Activated naive CD8-positive, alpha-beta T cell treated with anti-CD3 and anti-CD28 coated beads, Interleukin-2, amount 50 U/mL, for 24 hours (primary cell): ENCODE results near the gene ST6GALNAC5.

Experiments used
- ATAC-seq: fragments of 150-1000 bp; cut with Tn5 transposase; one replicate; pipeline ENCODE4 v1.10.0; 2021
- DNase-seq: peaks from one replicate; pipeline ENCODE4 v3.0.0; 2021
- H3K27ac Mint-ChIP-seq: one replicate; pipeline ENCODE4 v1.8.0; 2021; ENCODE audit warnings: mild to moderate bottlenecking, mixed read lengths
- H3K27me3 Mint-ChIP-seq: one replicate; pipeline ENCODE4 v1.8.0; 2021; ENCODE audit warnings: mixed read lengths
- H3K36me3 Mint-ChIP-seq: one replicate; pipeline ENCODE4 v1.8.0; 2021; ENCODE audit warnings: low read depth, mixed read lengths
- H3K4me1 Mint-ChIP-seq: one replicate; pipeline ENCODE4 v1.8.0; 2021; ENCODE audit warnings: mixed read lengths
- H3K4me3 Mint-ChIP-seq: one replicate; pipeline ENCODE4 v1.8.0; 2021; ENCODE audit warnings: mild to moderate bottlenecking, moderate library complexity, mixed read lengths
- H3K9me3 Mint-ChIP-seq: one replicate; pipeline ENCODE4 v1.8.0; 2021; ENCODE audit warnings: mixed read lengths

The ST6GALNAC5 gene

DNA sequence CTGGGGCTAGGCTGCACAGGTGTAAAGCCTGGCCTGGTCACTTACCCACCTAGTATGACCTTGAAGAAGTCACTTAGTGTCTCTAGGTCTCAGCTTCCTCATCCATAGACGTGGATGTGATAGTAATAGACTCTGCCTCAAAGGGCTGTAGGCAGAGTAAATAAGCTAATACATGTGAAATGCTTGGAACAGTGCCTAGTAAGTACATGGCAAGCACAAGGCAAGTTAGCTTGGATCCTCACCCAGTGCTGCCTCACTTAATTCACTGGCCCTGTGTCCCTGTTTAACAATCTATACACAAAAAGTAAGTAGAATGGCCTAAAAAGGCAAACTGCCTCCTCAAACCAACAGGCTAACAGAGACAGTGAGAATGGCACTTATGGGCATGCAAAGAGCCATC, 184.1 kb downstream of the ST6GALNAC5 start:
- peaks cover 19% of the 10 kb centered on the region for H3K4me1 Mint-ChIP-seq
- no peak overlapping the region for H3K4me3 Mint-ChIP-seq
- DNase-seq, result no peak
- ATAC-seq, result no peak
- H3K27ac Mint-ChIP-seq, result no peak overlapping the region
- no peaks in the 10 kb centered on the region for H3K36me3 Mint-ChIP-seq
- H3K9me3 Mint-ChIP-seq, result no peaks in the 10 kb centered on the region
- H3K27me3 Mint-ChIP-seq, result peaks cover 1% of the 10 kb centered on the region

DNA sequence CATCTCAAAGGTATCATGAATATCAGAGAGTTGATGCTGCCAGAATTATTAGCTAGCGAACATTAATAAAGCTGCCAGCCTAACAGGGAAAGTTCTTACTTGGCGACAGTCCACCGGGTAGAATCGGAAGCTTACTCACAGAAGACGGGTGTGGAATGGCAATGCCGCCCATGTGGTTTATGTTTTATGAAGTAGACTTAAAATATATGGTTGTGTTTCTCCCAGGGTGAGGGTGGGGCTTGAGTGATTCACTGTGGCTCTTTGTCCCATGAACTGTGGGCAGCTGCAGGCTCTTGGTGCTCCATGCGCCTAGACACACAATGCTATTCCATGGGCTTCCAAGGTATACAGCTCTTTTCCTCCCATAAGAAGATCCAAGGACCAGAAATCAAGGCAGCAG, 189.2 kb downstream of the ST6GALNAC5 start:
- Mint-ChIP-seq H3K27ac (no peak overlapping the region), H3K4me3 (no peak overlapping the region), H3K27me3 (peaks cover 7% of the 10 kb centered on the region), H3K4me1 (no peaks in the 10 kb centered on the region), H3K9me3 (no peaks in the 10 kb centered on the region), H3K36me3 (no peaks in the 10 kb centered on the region)
- ATAC-seq (no peak), DNase-seq (no peak)

DNA sequence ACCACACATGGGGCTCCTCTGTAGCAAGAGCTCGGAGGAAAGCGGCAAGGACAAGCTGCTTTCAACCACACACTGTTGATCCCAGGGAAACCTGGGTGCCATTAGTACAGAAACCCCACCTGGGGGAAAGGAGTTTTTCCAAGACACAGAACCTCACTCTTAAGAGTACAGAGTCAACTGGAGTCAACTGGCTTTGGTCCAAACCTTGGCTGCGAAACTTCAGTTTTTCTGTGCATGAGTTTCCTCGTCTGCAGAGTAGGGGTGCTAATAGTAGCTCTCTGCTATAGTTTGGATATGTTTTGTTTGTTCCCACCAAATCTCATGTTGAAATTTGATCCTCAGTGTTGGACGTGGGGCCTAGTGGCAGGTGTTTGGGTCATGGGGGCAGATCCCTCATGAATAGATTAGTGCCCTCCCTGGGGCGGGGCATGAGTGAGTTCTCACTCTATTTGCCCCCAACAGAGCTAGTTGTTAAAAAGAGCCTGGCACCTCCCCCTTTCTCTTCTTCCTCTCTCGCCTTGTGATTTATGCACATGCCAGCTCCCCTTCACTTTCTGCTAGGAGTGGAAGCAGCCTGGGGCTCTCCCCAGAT, 190.8 kb downstream of the ST6GALNAC5 start:
- Mint-ChIP-seq H3K36me3 (no peaks in the 10 kb centered on the region), H3K4me3 (no peak overlapping the region)

DNA sequence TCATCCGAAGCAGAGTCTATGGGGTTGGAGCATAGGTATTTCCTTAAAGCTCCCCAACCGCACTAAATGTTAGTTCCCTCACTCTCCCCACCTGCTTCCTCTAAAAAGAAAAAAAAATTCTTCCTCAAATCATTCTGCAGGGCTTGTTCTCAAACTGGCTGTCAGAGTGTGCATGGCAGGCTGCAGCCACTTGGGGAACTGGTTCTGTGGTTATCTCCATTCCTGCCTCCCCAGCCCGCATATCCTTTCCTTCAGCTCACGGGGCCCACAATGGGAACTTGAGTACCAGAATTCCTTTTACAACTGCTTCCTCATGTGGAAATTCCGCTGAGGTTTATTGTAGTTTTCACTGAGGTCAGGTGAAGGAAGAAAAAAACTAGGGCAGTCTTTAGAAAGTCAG, 192.7 kb downstream of the ST6GALNAC5 start:
- Mint-ChIP-seq H3K4me1 (no peaks in the 10 kb centered on the region), H3K36me3 (no peaks in the 10 kb centered on the region), H3K4me3 (no peak overlapping the region), H3K27me3 (peaks cover 7% of the 10 kb centered on the region), H3K27ac (no peak overlapping the region), H3K9me3 (no peaks in the 10 kb centered on the region)
- ATAC-seq (no peak), DNase-seq (no peak)

More for the DNA sequence above, 190.8 kb downstream of the ST6GALNAC5 start:
- no peaks in the 10 kb centered on the region for H3K4me1 Mint-ChIP-seq
- no peak overlapping the region for H3K27ac Mint-ChIP-seq
- H3K27me3 Mint-ChIP-seq, result peaks cover 7% of the 10 kb centered on the region
- H3K9me3 Mint-ChIP-seq, result no peaks in the 10 kb centered on the region
- no peak for ATAC-seq
- no peak for DNase-seq

DNA sequence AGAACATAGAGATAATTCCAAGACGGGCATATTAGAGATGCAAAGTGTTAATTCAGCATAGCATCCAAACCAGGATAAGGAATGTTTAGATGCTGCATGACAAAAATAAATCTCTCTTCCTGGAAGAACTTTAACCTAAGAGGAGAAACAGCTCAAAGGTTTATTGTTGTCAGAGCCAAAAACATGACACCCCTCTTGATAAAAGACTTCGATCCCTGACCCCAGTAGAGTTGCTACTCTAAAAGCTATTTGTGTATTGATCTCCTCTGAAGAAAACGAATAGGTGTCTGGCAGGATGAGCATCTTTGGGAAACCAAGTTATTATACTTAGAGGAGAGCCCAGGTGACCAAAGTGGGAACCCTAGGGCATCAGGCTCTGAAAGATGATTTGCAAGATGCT, 193.9 kb downstream of the ST6GALNAC5 start:
- H3K27me3 Mint-ChIP-seq, result peaks cover 7% of the 10 kb centered on the region
- ATAC-seq (no peak), DNase-seq (no peak)
- H3K27ac Mint-ChIP-seq, result no peak overlapping the region
- no peak overlapping the region for H3K4me3 Mint-ChIP-seq
- H3K9me3 Mint-ChIP-seq, result no peaks in the 10 kb centered on the region
- H3K4me1 Mint-ChIP-seq, result no peaks in the 10 kb centered on the region
- H3K36me3 Mint-ChIP-seq, result no peaks in the 10 kb centered on the region

DNA sequence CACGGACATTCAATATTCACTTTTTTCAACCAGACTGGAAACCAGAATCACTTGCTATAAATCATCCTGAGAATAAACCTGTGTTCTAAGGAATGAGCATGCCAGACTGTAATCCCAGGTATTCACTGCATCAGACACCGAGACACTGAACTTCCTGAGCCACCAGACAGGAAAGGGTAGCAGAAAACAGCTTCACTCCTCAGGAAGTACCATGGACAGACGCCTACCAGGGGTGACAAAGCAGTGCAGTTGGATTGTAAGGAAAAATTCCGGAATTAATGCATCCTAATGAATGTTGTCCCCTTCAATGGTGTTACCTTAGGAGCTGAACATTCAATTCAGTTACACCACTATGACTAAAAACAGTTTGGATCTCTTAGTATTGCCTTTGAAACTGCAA, 195.8 kb downstream of the ST6GALNAC5 start:
- DNase-seq (no peak), ATAC-seq (no peak)
- Mint-ChIP-seq H3K36me3 (no peaks in the 10 kb centered on the region), H3K9me3 (peaks cover 6% of the 10 kb centered on the region), H3K27me3 (peaks cover 6% of the 10 kb centered on the region), H3K27ac (no peak overlapping the region), H3K4me3 (no peak overlapping the region), H3K4me1 (no peaks in the 10 kb centered on the region)

DNA sequence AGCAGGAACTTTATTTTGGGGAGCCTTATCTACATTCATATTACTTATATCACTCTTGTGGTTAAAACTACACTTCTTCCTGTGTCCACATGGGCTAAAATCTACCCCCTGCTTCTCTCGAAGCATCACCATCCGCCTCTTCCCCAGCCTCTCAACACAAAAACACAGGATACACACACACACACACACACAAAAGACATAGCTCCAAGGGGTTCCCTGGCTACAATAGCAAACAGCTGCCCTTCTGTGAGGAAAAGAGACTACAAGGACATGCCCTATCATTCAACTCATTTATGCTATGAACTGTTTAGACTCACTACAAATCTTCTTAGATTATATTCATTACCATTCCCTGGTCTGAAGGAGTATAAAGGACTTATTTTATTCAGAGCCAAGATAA, 197.0 kb downstream of the ST6GALNAC5 start:
- Mint-ChIP-seq H3K36me3 (no peaks in the 10 kb centered on the region), H3K4me3 (no peak overlapping the region), H3K27me3 (peaks cover 3% of the 10 kb centered on the region), H3K27ac (no peak overlapping the region), H3K9me3 (peaks cover 6% of the 10 kb centered on the region), H3K4me1 (no peaks in the 10 kb centered on the region)
- no peak for DNase-seq
- ATAC-seq, result no peak

DNA sequence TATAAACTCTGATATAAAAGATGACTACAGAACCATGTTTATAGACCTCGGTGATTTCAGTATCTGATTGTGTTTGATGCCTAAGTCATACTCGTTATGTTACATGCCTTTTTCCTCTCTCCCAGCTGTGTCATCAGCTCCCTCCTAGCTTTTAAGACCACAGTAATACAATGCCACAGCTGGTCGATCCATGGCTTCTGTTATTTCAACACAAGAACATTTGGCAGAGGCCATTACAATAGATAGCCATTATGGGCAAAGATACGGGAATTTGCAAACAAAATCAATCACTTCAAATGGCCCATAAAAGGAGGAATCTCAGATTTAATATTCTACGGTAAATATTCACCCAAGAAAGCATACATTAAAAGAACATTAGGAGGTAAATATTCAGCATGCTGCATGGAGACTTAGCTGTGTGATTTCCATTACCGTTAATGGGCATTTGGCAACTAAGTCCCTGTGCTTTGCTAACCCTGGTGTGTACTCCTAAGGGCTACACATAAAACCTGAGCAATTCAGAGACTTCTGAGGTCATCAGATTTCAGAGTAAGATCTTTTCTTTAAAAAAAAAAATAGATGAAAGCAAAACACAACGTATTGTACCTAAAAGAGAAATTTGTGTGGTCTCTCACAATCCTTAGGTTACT, 198.5 kb downstream of the ST6GALNAC5 start:
- DNase-seq (no peak), ATAC-seq (no peak)
- H3K36me3 Mint-ChIP-seq, result no peaks in the 10 kb centered on the region
- no peaks in the 10 kb centered on the region for H3K4me1 Mint-ChIP-seq
- H3K27ac Mint-ChIP-seq, result no peak overlapping the region
- no peak overlapping the region for H3K4me3 Mint-ChIP-seq
- peaks cover 6% of the 10 kb centered on the region for H3K9me3 Mint-ChIP-seq
- no peaks in the 10 kb centered on the region for H3K27me3 Mint-ChIP-seq

DNA sequence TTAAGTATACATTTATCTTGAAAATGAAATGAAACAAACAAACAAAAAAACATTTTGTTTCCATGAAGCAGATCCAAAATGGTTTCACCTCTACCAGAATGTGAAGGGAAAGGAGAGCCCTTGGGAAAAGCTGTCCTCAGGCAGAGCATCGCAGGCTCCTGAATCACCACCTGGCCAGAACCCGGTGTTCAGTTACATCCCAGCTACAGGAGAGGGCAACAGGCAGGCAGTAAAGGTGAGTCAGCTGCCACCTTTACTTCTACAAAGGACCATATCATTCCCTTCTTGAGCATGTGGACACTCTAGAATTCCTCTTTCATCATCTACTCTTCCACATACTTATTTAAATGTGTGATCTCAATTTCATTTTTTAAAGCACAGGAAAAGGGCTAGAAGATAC, 200.7 kb downstream of the ST6GALNAC5 start:
- ATAC-seq, result no peak
- no peak for DNase-seq
- H3K27ac Mint-ChIP-seq, result no peak overlapping the region
- no peaks in the 10 kb centered on the region for H3K36me3 Mint-ChIP-seq
- no peak overlapping the region for H3K4me3 Mint-ChIP-seq
- peaks cover 6% of the 10 kb centered on the region for H3K9me3 Mint-ChIP-seq
- no peaks in the 10 kb centered on the region for H3K27me3 Mint-ChIP-seq
- no peaks in the 10 kb centered on the region for H3K4me1 Mint-ChIP-seq

DNA sequence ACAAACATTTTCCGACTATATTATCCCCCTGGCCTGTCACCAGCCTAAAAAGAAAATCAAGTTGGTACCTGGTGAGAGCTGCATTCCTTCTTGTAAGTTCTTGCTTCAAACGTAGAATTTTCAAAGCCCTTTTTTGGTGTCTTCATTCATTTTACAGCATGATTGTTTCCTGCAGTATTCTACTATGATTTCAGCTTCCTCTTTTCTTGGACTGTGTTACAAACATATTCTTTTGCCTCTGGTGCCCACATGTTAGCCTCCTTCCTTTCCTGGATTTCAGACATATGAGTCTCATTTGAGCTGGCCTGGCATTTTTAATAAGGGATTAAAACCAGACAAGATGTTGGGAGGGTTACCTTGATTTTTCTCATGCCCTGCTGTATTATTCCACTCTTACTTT, 209.5 kb downstream of the ST6GALNAC5 start:
- Mint-ChIP-seq H3K36me3 (no peaks in the 10 kb centered on the region), H3K9me3 (no peaks in the 10 kb centered on the region), H3K4me1 (no peaks in the 10 kb centered on the region), H3K27me3 (no peaks in the 10 kb centered on the region), H3K27ac (no peak overlapping the region), H3K4me3 (no peak overlapping the region)
- no peak for ATAC-seq
- DNase-seq, result no peak

DNA sequence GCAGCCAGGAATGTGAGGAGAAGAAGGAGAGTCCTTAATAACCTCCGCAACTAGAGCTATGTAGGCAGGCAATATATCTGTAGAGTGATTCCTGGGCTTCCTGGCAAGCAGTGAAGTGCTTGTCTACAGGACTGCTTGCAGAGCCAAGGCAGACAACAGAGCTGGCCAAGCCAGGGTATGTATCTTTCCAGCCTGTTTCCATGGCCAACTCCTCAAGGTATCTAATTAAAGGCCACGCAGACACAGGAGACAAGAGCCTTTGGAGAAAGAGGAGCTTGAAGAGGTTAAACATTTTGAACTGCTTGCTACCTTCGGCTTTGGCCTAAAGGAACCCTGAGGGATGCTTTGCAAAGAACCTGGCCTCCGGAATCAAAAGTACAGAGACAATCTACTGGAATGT, 214.6 kb downstream of the ST6GALNAC5 start:
- no peak for DNase-seq
- Mint-ChIP-seq H3K4me1 (no peaks in the 10 kb centered on the region), H3K27me3 (no peaks in the 10 kb centered on the region), H3K36me3 (no peaks in the 10 kb centered on the region), H3K9me3 (no peaks in the 10 kb centered on the region), H3K4me3 (no peak overlapping the region), H3K27ac (no peak overlapping the region)
- ATAC-seq, result no peak

DNA sequence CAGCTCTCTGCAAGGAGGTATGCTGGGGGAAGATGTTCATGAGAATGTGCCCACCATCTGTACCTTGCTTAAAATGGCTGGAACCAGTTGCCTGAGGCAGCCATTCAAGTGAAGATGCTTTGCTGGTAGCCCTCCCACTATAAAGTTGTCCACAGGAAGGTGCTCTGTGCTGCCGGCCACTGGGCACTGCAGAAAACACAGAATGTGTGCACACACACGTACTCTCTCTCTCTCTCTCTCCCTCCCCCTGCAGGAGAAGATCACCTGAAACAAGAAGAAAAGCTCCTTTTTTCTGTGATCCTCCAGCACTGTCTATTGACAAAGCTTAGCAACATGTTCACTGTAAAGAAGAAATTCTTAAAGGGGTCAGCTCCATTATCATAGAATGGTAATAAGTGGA, 217.2 kb downstream of the ST6GALNAC5 start:
- H3K4me3 Mint-ChIP-seq, result no peak overlapping the region
- no peaks in the 10 kb centered on the region for H3K27me3 Mint-ChIP-seq
- H3K27ac Mint-ChIP-seq, result no peak overlapping the region
- no peaks in the 10 kb centered on the region for H3K4me1 Mint-ChIP-seq
- H3K36me3 Mint-ChIP-seq, result no peaks in the 10 kb centered on the region
- no peaks in the 10 kb centered on the region for H3K9me3 Mint-ChIP-seq
- DNase-seq, result no peak
- no peak for ATAC-seq

DNA sequence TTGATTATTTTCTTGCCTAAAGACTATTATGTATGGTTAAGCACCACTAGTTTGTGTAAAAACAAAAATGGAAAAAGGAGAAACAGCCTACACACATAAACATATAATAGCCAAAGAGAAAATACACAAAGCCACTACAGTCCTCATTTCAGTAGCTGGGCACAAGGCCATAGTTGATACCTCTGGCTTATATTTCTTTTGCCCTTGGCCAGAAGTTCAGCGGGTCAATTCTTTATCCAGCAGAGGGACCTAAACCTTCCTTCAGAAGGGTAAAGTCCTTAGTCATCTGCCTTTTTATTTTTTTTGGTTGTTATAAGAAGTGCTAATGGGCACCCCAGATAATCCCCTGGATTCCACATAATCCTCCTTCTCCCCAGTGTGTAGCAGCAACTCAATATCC, 217.8 kb downstream of the ST6GALNAC5 start:
- no peak for DNase-seq
- Mint-ChIP-seq H3K27ac (no peak overlapping the region), H3K9me3 (no peaks in the 10 kb centered on the region), H3K4me1 (no peaks in the 10 kb centered on the region), H3K36me3 (no peaks in the 10 kb centered on the region), H3K27me3 (no peaks in the 10 kb centered on the region), H3K4me3 (no peak overlapping the region)
- ATAC-seq, result no peak

DNA sequence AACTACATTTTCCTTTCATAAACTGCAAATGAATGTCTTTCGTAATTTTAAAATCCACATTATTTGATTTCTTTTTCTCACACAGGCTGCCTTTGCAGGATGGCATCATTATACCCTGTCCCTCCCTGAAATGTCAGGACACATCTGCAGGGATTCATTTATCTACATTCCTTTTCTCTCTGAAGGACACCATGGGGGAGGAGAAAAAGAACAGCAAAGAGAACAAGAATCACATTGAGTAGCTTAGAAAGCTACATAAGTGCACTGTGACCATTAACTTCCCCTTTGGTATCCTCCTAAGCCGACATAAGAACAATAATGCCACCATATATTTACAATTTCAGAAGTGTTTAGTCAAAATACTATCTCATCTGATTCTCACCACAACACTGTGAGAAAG, 222.5 kb downstream of the ST6GALNAC5 start:
- Mint-ChIP-seq H3K27ac (no peak overlapping the region), H3K4me3 (no peak overlapping the region), H3K4me1 (no peaks in the 10 kb centered on the region), H3K9me3 (no peaks in the 10 kb centered on the region), H3K27me3 (no peaks in the 10 kb centered on the region), H3K36me3 (peaks cover 2% of the 10 kb centered on the region)
- DNase-seq (no peak), ATAC-seq (no peak)

DNA sequence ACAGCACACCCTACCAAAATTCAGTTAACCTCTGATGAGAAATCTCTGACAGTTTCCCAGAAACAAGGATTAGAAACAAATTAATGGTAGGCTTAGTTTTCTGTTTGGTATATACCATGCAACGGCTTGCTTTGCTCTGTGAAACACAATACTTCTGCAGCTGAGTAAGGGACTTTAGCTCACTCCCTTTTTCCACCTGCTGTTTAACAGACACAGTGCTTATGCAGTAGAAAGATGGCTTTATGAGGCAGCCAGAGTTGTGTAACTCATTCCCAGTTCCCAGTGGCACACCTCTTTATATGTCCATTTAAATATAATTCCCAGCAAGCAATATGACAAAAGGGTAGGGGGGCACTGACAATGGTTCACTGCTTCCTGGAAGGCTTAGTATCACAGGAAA, 228.0 kb downstream of the ST6GALNAC5 start:
- Mint-ChIP-seq H3K36me3 (peaks cover 11% of the 10 kb centered on the region), H3K27ac (no peak overlapping the region), H3K27me3 (no peaks in the 10 kb centered on the region), H3K4me3 (no peak overlapping the region), H3K4me1 (no peaks in the 10 kb centered on the region), H3K9me3 (peaks cover 12% of the 10 kb centered on the region)
- no peak for DNase-seq
- no peak for ATAC-seq
